WTC11 (cell line): ENCODE data around the gene PCDHGB4. TPM values are rescaled to one million over a fixed set of nuclear protein-coding genes. Genes with fewer than 3 reads are reported as not detected.
"Not testable (repeated sequence)": the region's sequence is repeated elsewhere in the genome, so short reads cannot be mapped to it uniquely, and the experiment has no call there.

Source experiments
- ATAC-seq: fragments of 200-7000 bp; cut with Tn5 transposase; 2 replicates; pipeline ENCODE4 v1.10.0; 2021; ENCODE audit warnings: mild to moderate bottlenecking, moderate library complexity
- CTCF ChIA-PET: fragments of 300-600 bp; sonication (Branson Sonifier 250); formaldehyde crosslinking; loops from one replicate; lab custom pipeline; 2021; ENCODE audit warnings: antibody characterized with exemption; lab: Charles Lee
- POLR2A ChIA-PET: fragments of 350-600 bp; sonication (Branson Sonifier 250); formaldehyde crosslinking; loops from one replicate; lab custom pipeline; 2021; ENCODE audit warnings: antibody characterized with exemption; lab: Charles Lee
- DNase-seq: peaks from one replicate; pipeline ENCODE4 v3.0.0; 2021; ENCODE audit warnings: low spot score
- H3K27ac Mint-ChIP-seq: 2 replicates; pipeline ENCODE4 v1.8.0; 2021; ENCODE audit warnings: mixed read lengths
- H3K27me3 Mint-ChIP-seq: 2 replicates; pipeline ENCODE4 v1.8.0; 2021; ENCODE audit warnings: low read depth, mild to moderate bottlenecking, moderate library complexity, mixed read lengths
- H3K36me3 Mint-ChIP-seq: 2 replicates; pipeline ENCODE4 v1.8.0; 2021; ENCODE audit warnings: mixed read lengths
- H3K4me1 Mint-ChIP-seq: 2 replicates; pipeline ENCODE4 v1.8.0; 2022; ENCODE audit warnings: mixed read lengths
- H3K4me3 Mint-ChIP-seq: 2 replicates; pipeline ENCODE4 v1.8.0; 2021; ENCODE audit warnings: mild to moderate bottlenecking, moderate library complexity, mixed read lengths
- H3K9me3 Mint-ChIP-seq: 2 replicates; pipeline ENCODE4 v1.8.0; 2021; ENCODE audit warnings: mixed read lengths
- CREM ChIP-seq: sonication (generic); formaldehyde crosslinking; IDR thresholded peaks from 2 replicates; pipeline ENCODE4 v1.8.1; 2022; ENCODE audit warnings: mild to moderate bottlenecking, missing genetic modification reagents, moderate library complexity
- TEAD1 ChIP-seq: sonication (generic); formaldehyde crosslinking; IDR thresholded peaks from 2 replicates; pipeline ENCODE4 v1.8.0; 2022; ENCODE audit warnings: mild to moderate bottlenecking, missing genetic modification reagents
- ZNF219 ChIP-seq: sonication (generic); formaldehyde crosslinking; IDR thresholded peaks from 2 replicates; pipeline ENCODE4 v1.8.0; 2023; ENCODE audit warnings: missing genetic modification reagents, mild to moderate bottlenecking, borderline replicate concordance
- ZNF396 ChIP-seq: fragments of 250-450 bp; sonication (Bioruptor Pico); IDR thresholded peaks from 2 replicates; pipeline ENCODE4 v1.8.0; 2021; ENCODE audit warnings: mild to moderate bottlenecking, moderate library complexity, borderline replicate concordance
- total RNA-seq: library from RNA; stranded (reverse); gene quantifications from 3 replicates; pipeline ENCODE4 v1.2.3, GENCODE V29; 2021
- TF ChIP-seq, protein P1 (sequence below): sonication (generic); formaldehyde crosslinking; IDR thresholded peaks from 2 replicates; pipeline ENCODE4 v1.8.1; 2022; ENCODE audit warnings: mild to moderate bottlenecking, missing genetic modification reagents, moderate library complexity, borderline replicate concordance
- TF ChIP-seq, protein P2 (sequence below): fragments of 250-450 bp; sonication (Bioruptor Pico); IDR thresholded peaks from 2 replicates; pipeline ENCODE4 v1.9.0; 2021; ENCODE audit warnings: mild to moderate bottlenecking
- TF ChIP-seq, protein P3 (sequence below): fragments of 250-450 bp; sonication (Bioruptor Pico); IDR thresholded peaks from 2 replicates; pipeline ENCODE4 v1.9.0; 2021; ENCODE audit warnings: mild to moderate bottlenecking
- TF ChIP-seq, protein P4 (sequence below): fragments of 200-600 bp; IDR thresholded peaks from 2 replicates; pipeline ENCODE4 v1.8.0; 2022; ENCODE audit warnings: antibody characterized with exemption

PCDHGB4 gene
- total RNA-seq, 1 experiment from 2014 or later = 9.1 TPM

DNA sequence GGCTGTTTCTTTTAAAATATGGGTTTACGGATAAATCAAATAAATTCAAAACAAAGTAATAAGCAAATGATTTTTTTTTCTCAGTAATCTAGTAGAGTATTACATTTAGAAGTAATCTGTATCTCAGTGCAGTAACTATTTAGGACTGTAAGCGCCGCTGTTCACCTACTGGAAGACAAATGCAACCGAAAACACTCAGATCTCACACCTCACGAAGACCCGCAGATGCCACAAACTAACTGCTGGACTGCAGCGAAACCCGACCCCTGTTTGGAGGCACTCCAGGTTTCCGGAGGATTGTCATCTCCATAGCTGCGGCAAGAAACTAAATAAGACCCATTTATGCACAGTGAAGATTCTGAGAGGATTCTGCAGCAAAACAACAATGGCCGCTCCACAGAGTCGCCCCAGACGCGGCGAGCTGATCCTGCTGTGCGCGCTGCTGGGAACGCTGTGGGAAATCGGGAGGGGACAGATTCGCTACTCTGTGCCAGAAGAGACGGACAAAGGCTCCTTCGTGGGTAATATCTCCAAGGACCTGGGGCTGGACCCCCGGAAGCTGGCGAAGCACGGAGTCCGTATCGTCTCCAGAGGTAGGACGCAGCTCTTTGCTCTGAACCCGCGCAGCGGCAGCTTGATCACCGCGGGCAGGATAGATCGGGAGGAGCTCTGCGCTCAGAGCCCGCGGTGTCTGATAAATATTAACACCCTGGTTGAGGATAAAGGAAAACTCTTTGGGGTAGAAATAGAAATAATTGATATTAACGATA lies 5.1 kb downstream of the PCDHGB4 start, which contains the start of gene PCDHGA8:
TSS of gene PCDHGA8 (plus strand) at position 205 of the 770 bp plus-strand sequence. CDS start at position 386, 181 bp downstream.
- DNase-seq (no peak), ATAC-seq (no peak)
- peaks cover 68% of the 10 kb centered on the region for H3K9me3 Mint-ChIP-seq
- CTCF ChIA-PET = interaction anchor here (1.2 to 3.5 kb wide), 4 partner anchors 10 to 237 kb away, joined by 3 to 17 read pairs (median 4); partner anchors contain the start of genes PCDHGA10, PCDHGA9 and PCDHGB6
- H3K27me3 Mint-ChIP-seq = peaks cover 23% of the 10 kb centered on the region
- TF ChIP-seq ZNF396 (CRISPR knock-in tag) (no peak), TEAD1 (no peak), CREM (CRISPR knock-in tag) (no peak), ZNF219 (CRISPR knock-in tag) (no peak)
- TF ChIP-seq, protein P1, sequence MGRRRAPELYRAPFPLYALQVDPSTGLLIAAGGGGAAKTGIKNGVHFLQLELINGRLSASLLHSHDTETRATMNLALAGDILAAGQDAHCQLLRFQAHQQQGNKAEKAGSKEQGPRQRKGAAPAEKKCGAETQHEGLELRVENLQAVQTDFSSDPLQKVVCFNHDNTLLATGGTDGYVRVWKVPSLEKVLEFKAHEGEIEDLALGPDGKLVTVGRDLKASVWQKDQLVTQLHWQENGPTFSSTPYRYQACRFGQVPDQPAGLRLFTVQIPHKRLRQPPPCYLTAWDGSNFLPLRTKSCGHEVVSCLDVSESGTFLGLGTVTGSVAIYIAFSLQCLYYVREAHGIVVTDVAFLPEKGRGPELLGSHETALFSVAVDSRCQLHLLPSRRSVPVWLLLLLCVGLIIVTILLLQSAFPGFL (CRISPR knock-in tag) = no peak
- TF ChIP-seq, protein P2, sequence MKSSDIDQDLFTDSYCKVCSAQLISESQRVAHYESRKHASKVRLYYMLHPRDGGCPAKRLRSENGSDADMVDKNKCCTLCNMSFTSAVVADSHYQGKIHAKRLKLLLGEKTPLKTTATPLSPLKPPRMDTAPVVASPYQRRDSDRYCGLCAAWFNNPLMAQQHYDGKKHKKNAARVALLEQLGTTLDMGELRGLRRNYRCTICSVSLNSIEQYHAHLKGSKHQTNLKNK (CRISPR knock-in tag) = no peak
- 0 out of 2 replicates have a peak, but pooled peaks cover 3% of the 10 kb centered on the region for H3K4me1 Mint-ChIP-seq
- H3K36me3 Mint-ChIP-seq = peaks cover 78% of the 10 kb centered on the region
- no peak within 1 kb of the TSS for H3K4me3 Mint-ChIP-seq
- POLR2A ChIA-PET = no interaction called here
- no peak within 1 kb of the TSS for H3K27ac Mint-ChIP-seq

DNA sequence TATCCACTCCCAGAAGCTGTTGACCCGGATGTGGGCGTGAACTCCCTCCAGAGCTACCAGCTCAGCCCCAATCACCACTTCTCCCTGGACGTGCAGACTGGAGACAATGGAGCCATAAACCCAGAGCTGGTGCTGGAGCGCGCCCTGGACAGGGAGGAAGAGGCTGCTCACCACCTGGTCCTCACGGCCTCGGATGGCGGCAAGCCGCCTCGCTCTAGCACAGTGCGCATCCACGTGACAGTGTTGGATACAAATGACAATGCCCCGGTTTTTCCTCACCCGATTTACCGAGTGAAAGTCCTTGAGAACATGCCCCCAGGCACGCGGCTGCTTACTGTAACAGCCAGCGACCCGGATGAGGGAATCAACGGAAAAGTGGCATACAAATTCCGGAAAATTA lies 5.8 kb downstream of the PCDHGB4 start:
- TF ChIP-seq, protein P3, sequence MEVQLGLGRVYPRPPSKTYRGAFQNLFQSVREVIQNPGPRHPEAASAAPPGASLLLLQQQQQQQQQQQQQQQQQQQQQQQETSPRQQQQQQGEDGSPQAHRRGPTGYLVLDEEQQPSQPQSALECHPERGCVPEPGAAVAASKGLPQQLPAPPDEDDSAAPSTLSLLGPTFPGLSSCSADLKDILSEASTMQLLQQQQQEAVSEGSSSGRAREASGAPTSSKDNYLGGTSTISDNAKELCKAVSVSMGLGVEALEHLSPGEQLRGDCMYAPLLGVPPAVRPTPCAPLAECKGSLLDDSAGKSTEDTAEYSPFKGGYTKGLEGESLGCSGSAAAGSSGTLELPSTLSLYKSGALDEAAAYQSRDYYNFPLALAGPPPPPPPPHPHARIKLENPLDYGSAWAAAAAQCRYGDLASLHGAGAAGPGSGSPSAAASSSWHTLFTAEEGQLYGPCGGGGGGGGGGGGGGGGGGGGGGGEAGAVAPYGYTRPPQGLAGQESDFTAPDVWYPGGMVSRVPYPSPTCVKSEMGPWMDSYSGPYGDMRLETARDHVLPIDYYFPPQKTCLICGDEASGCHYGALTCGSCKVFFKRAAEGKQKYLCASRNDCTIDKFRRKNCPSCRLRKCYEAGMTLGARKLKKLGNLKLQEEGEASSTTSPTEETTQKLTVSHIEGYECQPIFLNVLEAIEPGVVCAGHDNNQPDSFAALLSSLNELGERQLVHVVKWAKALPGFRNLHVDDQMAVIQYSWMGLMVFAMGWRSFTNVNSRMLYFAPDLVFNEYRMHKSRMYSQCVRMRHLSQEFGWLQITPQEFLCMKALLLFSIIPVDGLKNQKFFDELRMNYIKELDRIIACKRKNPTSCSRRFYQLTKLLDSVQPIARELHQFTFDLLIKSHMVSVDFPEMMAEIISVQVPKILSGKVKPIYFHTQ (CRISPR knock-in tag) = no peak
- Mint-ChIP-seq H3K27me3 (peaks cover 21% of the 10 kb centered on the region), H3K36me3 (peaks cover 76% of the 10 kb centered on the region), H3K4me1 (0 out of 2 replicates have a peak, but pooled peaks cover 3% of the 10 kb centered on the region), H3K27ac (no peak overlapping the region), H3K4me3 (no peak overlapping the region), H3K9me3 (peaks cover 66% of the 10 kb centered on the region)
- ATAC-seq (no peak), DNase-seq (no peak)
- POLR2A ChIA-PET = no interaction called here
- CTCF ChIA-PET = interaction anchor here (1.2 to 1.5 kb wide), 3 partner anchors 10 to 238 kb away, joined by 3 to 4 read pairs (median 4); partner anchors contain the start of genes PCDHGA10 and PCDHGA9

DNA sequence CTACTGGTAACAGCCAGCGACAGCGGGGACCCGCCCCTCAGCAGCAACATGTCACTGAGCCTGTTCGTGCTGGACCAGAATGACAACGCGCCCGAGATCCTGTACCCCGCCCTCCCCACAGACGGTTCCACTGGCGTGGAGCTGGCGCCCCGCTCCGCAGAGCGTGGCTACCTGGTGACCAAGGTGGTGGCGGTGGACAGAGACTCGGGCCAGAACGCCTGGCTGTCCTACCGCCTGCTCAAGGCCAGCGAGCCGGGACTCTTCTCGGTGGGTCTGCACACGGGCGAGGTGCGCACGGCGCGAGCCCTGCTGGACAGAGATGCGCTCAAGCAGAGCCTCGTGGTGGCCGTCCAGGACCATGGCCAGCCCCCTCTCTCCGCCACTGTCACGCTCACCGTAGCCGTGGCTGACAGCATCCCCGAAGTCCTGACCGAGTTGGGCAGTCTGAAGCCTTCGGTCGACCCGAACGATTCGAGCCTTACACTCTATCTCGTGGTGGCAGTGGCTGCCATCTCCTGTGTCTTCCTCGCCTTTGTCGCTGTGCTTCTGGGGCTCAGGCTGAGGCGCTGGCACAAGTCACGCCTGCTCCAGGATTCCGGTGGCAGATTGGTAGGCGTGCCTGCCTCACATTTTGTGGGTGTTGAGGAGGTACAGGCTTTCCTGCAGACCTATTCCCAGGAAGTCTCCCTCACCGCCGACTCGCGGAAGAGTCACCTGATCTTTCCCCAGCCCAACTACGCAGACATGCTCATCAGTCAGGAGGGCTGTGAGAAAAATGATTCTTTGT lies 7.1 kb downstream of the PCDHGB4 start:
- TF ChIP-seq, protein P4, sequence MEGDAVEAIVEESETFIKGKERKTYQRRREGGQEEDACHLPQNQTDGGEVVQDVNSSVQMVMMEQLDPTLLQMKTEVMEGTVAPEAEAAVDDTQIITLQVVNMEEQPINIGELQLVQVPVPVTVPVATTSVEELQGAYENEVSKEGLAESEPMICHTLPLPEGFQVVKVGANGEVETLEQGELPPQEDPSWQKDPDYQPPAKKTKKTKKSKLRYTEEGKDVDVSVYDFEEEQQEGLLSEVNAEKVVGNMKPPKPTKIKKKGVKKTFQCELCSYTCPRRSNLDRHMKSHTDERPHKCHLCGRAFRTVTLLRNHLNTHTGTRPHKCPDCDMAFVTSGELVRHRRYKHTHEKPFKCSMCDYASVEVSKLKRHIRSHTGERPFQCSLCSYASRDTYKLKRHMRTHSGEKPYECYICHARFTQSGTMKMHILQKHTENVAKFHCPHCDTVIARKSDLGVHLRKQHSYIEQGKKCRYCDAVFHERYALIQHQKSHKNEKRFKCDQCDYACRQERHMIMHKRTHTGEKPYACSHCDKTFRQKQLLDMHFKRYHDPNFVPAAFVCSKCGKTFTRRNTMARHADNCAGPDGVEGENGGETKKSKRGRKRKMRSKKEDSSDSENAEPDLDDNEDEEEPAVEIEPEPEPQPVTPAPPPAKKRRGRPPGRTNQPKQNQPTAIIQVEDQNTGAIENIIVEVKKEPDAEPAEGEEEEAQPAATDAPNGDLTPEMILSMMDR = 0 out of 2 replicates have a peak, but pooled peaks have one; percentile 11
- H3K4me3 Mint-ChIP-seq, ATAC-seq, H3K27ac Mint-ChIP-seq, POLR2A ChIA-PET, DNase-seq, H3K4me1 Mint-ChIP-seq: not testable (repeated sequence)
- Mint-ChIP-seq H3K9me3 (peaks cover 63% of the 10 kb centered on the region), H3K27me3 (peaks cover 17% of the 10 kb centered on the region), H3K36me3 (peaks cover 76% of the 10 kb centered on the region)
- CTCF ChIA-PET = interaction anchor here (4.3 kb wide), 1 partner anchor 19 kb away, joined by 38 read pairs; the partner anchor contains the start of gene PCDHGA10
